ENCODE measurements around the gene USP17L19.
"Not testable (repeated sequence)": the region's sequence is repeated elsewhere in the genome, so short reads cannot be mapped to it uniquely, and the experiment has no call there.

USP17L19 gene, protein sequence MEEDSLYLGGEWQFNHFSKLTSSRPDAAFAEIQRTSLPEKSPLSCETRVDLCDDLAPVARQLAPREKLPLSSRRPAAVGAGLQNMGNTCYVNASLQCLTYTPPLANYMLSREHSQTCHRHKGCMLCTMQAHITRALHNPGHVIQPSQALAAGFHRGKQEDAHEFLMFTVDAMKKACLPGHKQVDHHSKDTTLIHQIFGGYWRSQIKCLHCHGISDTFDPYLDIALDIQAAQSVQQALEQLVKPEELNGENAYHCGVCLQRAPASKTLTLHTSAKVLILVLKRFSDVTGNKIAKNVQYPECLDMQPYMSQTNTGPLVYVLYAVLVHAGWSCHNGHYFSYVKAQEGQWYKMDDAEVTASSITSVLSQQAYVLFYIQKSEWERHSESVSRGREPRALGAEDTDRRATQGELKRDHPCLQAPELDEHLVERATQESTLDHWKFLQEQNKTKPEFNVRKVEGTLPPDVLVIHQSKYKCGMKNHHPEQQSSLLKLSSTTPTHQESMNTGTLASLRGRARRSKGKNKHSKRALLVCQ

DNA sequence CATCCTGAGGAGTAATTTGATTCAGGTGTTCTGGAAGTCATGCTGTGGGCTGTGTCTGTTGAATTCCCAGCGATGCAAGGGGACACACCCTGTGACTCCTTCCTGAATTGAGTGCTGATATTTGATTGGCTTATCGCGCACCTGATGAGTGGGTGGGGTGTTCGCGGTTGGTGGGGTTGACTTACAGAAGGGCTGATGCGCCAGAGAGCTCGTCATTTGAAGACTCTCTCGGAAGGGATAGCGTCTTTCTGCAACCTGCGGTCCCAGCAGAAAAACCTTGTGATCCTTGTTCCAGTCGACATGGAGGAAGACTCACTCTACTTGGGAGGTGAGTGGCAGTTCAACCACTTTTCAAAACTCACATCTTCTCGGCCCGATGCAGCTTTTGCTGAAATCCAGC is at the start of gene USP17L19:
TSS of gene USP17L19 (plus strand) at position 301 of the 400 bp plus-strand sequence. CDS start at position 301, 0 bp downstream.
- not testable (repeated sequence) for DNase-seq (ENCODE audit: low read depth)

DNA sequence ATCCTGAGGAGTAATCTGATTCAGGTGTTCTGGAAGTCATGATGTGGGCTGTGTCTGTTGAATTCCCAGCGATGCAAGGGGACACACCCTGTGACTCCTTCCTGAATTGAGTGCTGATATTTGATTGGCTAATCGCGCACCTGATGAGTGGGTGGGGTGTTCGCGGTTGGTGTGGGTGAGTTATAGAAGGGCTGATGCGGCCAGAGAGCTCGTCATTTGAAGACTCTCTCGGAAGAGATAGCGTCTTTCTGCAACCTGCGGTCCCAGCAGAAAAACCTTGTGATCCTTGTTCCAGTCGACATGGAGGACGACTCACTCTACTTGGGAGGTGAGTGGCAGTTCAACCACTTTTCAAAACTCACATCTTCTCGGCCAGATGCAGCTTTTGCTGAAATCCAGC is 42.8 kb upstream of the USP17L19 start, which contains the start of gene USP17L10:
TSS of gene USP17L10 (plus strand) at position 301 of the 400 bp plus-strand sequence. CDS start at position 301, 0 bp downstream.
- DNase-seq (ENCODE audit: low read depth) = not testable (repeated sequence)

DNA sequence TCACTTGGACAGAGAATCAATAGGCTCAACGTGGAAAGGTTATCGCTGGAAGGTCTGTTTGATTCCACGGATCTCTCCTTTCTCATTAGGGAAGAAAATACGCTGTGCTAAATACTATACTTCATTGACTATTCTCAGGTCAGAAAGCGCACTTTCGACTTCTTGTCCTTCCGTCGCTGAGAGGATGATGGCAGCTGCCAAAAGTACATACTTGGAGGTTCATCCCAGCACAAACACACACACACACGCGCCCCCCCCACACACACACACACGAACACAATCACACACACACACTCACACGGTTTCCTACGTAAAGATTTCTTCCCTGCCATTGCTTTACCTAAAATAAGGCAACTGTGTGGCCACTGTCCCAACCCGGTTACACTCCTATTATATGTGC is 38.5 kb upstream of the USP17L19 start:
- DNase-seq (ENCODE audit: low read depth) = not testable (repeated sequence)

DNA sequence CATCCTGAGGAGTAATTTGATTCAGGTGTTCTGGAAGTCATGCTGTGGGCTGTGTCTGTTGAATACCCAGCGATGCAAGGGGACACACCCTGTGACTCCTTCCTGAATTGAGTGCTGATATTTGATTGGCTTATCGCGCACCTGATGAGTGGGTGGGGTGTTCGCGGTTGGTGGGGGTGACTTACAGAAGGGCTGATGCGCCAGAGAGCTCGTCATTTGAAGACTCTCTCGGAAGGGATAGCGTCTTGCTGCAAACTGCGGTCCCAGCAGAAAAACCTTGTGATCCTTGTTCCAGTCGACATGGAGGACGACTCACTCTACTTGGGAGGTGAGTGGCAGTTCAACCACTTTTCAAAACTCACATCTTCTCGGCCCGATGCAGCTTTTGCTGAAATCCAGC is 38.1 kb upstream of the USP17L19 start, which contains the start of gene USP17L11:
TSS of gene USP17L11 (plus strand) at position 301 of the 400 bp plus-strand sequence. CDS start at position 301, 0 bp downstream.
- DNase-seq (ENCODE audit: low read depth) = not testable (repeated sequence)

DNA sequence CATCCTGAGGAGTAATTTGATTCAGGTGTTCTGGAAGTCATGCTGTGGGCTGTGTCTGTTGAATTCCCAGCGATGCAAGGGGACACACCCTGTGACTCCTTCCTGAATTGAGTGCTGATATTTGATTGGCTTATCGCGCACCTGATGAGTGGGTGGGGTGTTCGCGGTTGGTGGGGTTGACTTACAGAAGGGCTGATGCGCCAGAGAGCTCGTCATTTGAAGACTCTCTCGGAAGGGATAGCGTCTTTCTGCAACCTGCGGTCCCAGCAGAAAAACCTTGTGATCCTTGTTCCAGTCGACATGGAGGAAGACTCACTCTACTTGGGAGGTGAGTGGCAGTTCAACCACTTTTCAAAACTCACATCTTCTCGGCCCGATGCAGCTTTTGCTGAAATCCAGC is 33.3 kb upstream of the USP17L19 start, which contains the start of gene USP17L12:
TSS of gene USP17L12 (plus strand) at position 301 of the 400 bp plus-strand sequence. CDS start at position 301, 0 bp downstream.
- not testable (repeated sequence) for DNase-seq (ENCODE audit: low read depth)

DNA sequence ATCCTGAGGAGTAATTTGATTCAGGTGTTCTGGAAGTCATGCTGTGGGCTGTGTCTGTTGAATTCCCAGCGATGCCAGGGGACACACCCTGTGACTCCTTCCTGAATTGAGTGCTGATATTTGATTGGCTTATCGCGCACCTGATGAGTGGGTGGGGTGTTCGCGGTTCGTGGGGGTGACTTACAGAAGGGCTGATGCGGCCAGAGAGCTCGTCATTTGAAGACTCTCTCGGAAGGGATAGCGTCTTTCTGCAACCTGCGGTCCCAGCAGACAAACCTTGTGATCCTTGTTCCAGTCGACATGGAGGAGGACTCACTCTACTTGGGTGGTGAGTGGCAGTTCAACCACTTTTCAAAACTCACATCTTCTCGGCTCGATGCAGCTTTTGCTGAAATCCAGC is 28.6 kb upstream of the USP17L19 start, which contains the start of gene USP17L13:
TSS of gene USP17L13 (plus strand) at position 301 of the 400 bp plus-strand sequence. CDS start at position 301, 0 bp downstream.
- DNase-seq (ENCODE audit: low read depth) = not testable (repeated sequence)

DNA sequence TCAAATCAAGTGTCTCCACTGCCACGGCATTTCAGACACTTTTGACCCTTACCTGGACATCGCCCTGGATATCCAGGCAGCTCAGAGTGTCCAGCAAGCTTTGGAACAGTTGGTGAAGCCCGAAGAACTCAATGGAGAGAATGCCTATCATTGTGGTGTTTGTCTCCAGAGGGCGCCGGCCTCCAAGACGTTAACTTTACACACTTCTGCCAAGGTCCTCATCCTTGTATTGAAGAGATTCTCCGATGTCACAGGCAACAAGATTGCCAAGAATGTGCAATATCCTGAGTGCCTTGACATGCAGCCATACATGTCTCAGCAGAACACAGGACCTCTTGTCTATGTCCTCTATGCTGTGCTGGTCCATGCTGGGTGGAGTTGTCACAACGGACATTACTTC is 22.9 kb upstream of the USP17L19 start:
- not testable (repeated sequence) for DNase-seq (ENCODE audit: low read depth)

DNA sequence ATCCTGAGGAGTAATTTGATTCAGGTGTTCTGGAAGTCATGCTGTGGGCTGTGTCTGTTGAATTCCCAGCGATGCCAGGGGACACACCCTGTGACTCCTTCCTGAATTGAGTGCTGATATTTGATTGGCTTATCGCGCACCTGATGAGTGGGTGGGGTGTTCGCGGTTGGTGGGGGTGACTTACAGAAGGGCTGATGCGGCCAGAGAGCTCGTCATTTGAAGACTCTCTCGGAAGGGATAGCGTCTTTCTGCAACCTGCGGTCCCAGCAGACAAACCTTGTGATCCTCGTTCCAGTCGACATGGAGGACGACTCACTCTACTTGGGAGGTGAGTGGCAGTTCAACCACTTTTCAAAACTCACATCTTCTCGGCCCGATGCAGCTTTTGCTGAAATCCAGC is 19.1 kb upstream of the USP17L19 start, which contains the start of gene USP17L15:
TSS of gene USP17L15 (plus strand) at position 301 of the 400 bp plus-strand sequence. CDS start at position 301, 0 bp downstream.
- not testable (repeated sequence) for DNase-seq (ENCODE audit: low read depth)

DNA sequence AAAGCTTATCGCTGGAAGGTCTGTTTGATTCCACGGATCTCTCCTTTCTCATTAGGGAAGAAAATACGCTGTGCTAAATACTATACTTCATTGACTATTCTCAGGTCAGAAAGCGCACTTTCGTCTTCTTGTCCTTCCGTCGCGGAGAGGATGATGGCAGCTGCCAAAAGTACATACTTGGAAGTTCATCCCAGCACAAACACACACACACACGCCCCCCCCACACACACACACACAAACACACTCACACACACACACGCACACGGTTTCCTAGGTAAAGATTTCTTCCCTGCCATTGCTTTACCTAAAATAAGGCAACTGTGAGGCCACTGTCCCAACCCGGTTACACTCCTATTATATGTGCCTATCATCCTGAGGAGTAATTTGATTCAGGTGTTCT is 14.7 kb upstream of the USP17L19 start:
- not testable (repeated sequence) for DNase-seq (ENCODE audit: low read depth)

DNA sequence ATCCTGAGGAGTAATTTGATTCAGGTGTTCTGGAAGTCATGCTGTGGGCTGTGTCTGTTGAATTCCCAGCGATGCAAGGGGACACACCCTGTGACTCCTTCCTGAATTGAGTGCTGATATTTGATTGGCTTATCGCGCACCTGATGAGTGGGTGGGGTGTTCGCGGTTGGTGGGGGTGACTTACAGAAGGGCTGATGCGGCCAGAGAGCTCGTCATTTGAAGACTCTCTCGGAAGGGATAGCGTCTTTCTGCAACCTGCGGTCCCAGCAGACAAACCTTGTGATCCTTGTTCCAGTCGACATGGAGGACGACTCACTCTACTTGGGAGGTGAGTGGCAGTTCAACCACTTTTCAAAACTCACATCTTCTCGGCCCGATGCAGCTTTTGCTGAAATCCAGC is 9.6 kb upstream of the USP17L19 start, which contains the start of gene USP17L17:
TSS of gene USP17L17 (plus strand) at position 301 of the 400 bp plus-strand sequence. CDS start at position 301, 0 bp downstream.
- DNase-seq (ENCODE audit: low read depth) = not testable (repeated sequence)

DNA sequence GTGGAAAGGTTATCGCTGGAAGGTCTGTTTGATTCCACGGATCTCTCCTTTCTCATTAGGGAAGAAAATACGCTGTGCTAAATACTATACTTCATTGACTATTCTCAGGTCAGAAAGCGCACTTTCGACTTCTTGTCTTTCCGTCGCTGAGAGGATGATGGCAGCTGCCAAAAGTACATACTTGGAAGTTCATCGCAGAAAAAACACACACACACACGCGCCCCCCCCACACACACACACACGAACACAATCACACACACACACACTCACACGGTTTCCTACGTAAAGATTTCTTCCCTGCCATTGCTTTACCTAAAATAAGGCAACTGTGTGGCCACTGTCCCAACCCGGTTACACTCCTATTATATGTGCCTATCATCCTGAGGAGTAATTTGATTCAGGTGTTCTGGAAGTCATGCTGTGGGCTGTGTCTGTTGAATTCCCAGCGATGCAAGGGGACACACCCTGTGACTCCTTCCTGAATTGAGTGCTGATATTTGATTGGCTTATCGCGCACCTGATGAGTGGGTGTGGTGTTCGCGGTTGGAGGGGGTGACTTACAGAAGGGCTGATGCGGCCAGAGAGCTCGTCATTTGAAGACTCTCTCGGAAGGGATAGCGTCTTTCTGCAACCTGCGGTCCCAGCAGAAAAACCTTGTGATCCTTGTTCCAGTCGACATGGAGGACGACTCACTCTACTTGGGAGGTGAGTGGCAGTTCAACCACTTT is 5.1 kb upstream of the USP17L19 start, which contains the start of gene USP17L18:
TSS of gene USP17L18 (plus strand) at position 678 of the 728 bp plus-strand sequence. CDS start at position 678, 0 bp downstream.
- not testable (repeated sequence) for DNase-seq (ENCODE audit: low read depth)

DNA sequence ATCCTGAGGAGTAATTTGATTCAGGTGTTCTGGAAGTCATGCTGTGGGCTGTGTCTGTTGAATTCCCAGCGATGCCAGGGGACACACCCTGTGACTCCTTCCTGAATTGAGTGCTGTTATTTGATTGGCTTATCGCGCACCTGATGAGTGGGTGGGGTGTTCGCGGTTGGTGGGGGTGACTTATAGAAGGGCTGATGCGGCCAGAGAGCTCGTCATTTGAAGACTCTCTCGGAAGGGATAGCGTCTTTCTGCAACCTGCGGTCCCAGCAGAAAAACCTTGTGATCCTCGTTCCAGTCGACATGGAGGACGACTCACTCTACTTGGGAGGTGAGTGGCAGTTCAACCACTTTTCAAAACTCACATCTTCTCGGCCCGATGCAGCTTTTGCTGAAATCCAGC is 4.6 kb downstream of the USP17L19 start, which contains the start of gene USP17L20:
TSS of gene USP17L20 (plus strand) at position 301 of the 400 bp plus-strand sequence. CDS start at position 301, 0 bp downstream.
- not testable (repeated sequence) for DNase-seq (ENCODE audit: low read depth)

DNA sequence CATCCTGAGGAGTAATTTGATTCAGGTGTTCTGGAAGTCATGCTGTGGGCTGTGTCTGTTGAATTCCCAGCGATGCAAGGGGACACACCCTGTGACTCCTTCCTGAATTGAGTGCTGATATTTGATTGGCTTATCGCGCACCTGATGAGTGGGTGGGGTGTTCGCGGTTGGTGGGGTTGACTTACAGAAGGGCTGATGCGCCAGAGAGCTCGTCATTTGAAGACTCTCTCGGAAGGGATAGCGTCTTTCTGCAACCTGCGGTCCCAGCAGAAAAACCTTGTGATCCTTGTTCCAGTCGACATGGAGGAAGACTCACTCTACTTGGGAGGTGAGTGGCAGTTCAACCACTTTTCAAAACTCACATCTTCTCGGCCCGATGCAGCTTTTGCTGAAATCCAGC is 9.4 kb downstream of the USP17L19 start, which contains the start of gene USP17L21:
TSS of gene USP17L21 (plus strand) at position 301 of the 400 bp plus-strand sequence. CDS start at position 301, 0 bp downstream.
- not testable (repeated sequence) for DNase-seq (ENCODE audit: low read depth)

DNA sequence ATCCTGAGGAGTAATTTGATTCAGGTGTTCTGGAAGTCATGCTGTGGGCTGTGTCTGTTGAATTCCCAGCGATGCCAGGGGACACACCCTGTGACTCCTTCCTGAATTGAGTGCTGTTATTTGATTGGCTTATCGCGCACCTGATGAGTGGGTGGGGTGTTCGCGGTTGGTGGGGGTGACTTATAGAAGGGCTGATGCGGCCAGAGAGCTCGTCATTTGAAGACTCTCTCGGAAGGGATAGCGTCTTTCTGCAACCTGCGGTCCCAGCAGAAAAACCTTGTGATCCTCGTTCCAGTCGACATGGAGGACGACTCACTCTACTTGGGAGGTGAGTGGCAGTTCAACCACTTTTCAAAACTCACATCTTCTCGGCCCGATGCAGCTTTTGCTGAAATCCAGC is 14.1 kb downstream of the USP17L19 start, which contains the start of gene USP17L22:
TSS of gene USP17L22 (plus strand) at position 301 of the 400 bp plus-strand sequence. CDS start at position 301, 0 bp downstream.
- DNase-seq (ENCODE audit: low read depth) = not testable (repeated sequence)

DNA sequence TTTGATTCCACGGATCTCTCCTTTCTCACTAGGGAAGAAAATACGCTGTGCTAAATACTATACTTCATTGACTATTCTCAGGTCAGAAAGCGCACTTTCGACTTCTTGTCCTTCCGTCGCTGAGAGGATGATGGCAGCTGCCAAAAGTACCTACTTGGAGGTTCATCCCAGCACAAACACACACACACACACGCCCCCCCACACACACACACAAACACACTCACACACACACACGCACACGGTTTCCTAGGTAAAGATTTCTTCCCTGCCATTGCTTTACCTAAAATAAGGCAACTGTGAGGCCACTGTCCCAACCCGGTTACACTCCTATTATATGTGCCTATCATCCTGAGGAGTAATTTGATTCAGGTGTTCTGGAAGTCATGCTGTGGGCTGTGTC is 18.5 kb downstream of the USP17L19 start:
- DNase-seq (ENCODE audit: low read depth) = not testable (repeated sequence)

All from fibroblast of the conjunctiva (primary cell).